GM03348 (cell line): Measurements from ENCODE around the gene MYLK.

Source experiments
- DNase-seq: peaks from one replicate; pipeline ENCODE4 v3.0.0; 2012; ENCODE audit warnings: low spot score

The MYLK gene

GRCh38 chr3:123642182-123642956 lies 241.8 kb downstream of the MYLK start:
- DNase-seq: peak; percentile 84

GRCh38 chr3:123641505-123641904 lies 242.6 kb downstream of the MYLK start:
- no peak for DNase-seq

GRCh38 chr3:123640740-123641462 lies 243.2 kb downstream of the MYLK start:
- DNase-seq: no peak

GRCh38 chr3:123640311-123640710 lies 243.8 kb downstream of the MYLK start:
- DNase-seq: no peak

GRCh38 chr3:123638936-123639689 lies 245.0 kb downstream of the MYLK start:
- DNase-seq: no peak

- no peak for DNase-seq
Measured at GRCh38 chr3:123637841-123638240, 246.3 kb downstream of the MYLK start.

GRCh38 chr3:123637131-123637530 lies 247.0 kb downstream of the MYLK start:
- DNase-seq: no peak

GRCh38 chr3:123636431-123636841 lies 247.7 kb downstream of the MYLK start:
- no peak for DNase-seq

- no peak for DNase-seq
Measured at GRCh38 chr3:123635717-123636116, 248.4 kb downstream of the MYLK start.

- no peak for DNase-seq
Measured at GRCh38 chr3:123635217-123635616, 248.9 kb downstream of the MYLK start.

- no peak for DNase-seq
Measured at GRCh38 chr3:123634149-123635051, 249.7 kb downstream of the MYLK start.

- peak; percentile 54 for DNase-seq
Measured at GRCh38 chr3:123633530-123633929, 250.6 kb downstream of the MYLK start.

GRCh38 chr3:123632161-123632655 lies 251.9 kb downstream of the MYLK start:
- peak; percentile 65 for DNase-seq

GRCh38 chr3:123629747-123630047 lies 254.4 kb downstream of the MYLK start:
- no peak for DNase-seq

- no peak for DNase-seq
Measured at GRCh38 chr3:123628996-123629746, 255.0 kb downstream of the MYLK start.

GRCh38 chr3:123627673-123628670 lies 256.2 kb downstream of the MYLK start:
- DNase-seq: no peak

GRCh38 chr3:123626881-123627280 lies 257.3 kb downstream of the MYLK start:
- DNase-seq: no peak

GRCh38 chr3:123624302-123624701 lies 259.8 kb downstream of the MYLK start:
- DNase-seq: no peak

- DNase-seq: no peak
Measured at GRCh38 chr3:123623346-123623880, 260.7 kb downstream of the MYLK start.
